Vagina (tissue), 2 donors: ENCODE data around the gene GPR15.

Experiments
- CTCF ChIP-seq, 3 experiments: fragments of 450-650 bp in 2 of 3; fragments of 200-600 bp in 1 of 3; sonication (generic) in 1 of 3; IDR thresholded peaks; one replicate each; pipeline ENCODE4 v1.5.1; 2017 to 2019; ENCODE audit warnings: antibody characterized with exemption in 3 of 3, mild to moderate bottlenecking in 2 of 3, moderate library complexity in 2 of 3
- POLR2A ChIP-seq, 2 donors: fragments of 450-650 bp; IDR thresholded peaks; one replicate each; pipeline ENCODE4 v1.6.1; 2017; ENCODE audit warnings: antibody characterized with exemption in 2 of 2, mild to moderate bottlenecking in 2 of 2, moderate library complexity in 2 of 2
- POLR2AphosphoS5 ChIP-seq, 2 donors: sonication (generic); formaldehyde crosslinking; IDR thresholded peaks; one replicate each; pipeline ENCODE4 v1.9.0; 2017; ENCODE audit warnings: antibody characterized with exemption in 2 of 2, mild to moderate bottlenecking in 2 of 2, low read depth in 1 of 2; ENCODE audit not compliant: insufficient read depth in 1 of 2

- TF ChIP-seq CTCF (IDR thresholded peaks at IDR 0.05) (no peak), POLR2A (IDR thresholded peaks at IDR 0.05) (no peak), POLR2AphosphoS5 (IDR thresholded peaks at IDR 0.05; ENCODE audit: insufficient read depth in 1 of 2, low read depth in 1 of 2) (no peak)
Observed at GRCh38 chr3:98577178-98577895, 45.6 kb downstream of the GPR15 start.
